Motor neuron (in vitro differentiated cells): Measurements from ENCODE around the gene CACNA1G. TPM values are rescaled to one million over a fixed set of nuclear protein-coding genes. Genes with fewer than 3 reads are reported as not detected.
A peak's percentile ranks its signal among the peaks of the same experiment; 100 is the strongest.

Source experiments
- ATAC-seq, 8 experiments: fragments of 200-7000 bp; cut with Tn5 transposase; replicated peaks in 6 of 8; 2 replicates each; pipeline ENCODE4 v1.8.0; 2021; ENCODE audit warnings: mild to moderate bottlenecking in 8 of 8, moderate library complexity in 8 of 8
- H3K27ac ChIP-seq, 2 donors: fragments of 250-450 bp; sonication (Bioruptor Pico); 2 replicates each; pipeline ENCODE4 v1.9.0; 2021; ENCODE audit warnings: antibody characterized with exemption in 2 of 2, mild to moderate bottlenecking in 2 of 2, moderate library complexity in 1 of 2
- H3K4me1 ChIP-seq, 2 donors: fragments of 250-450 bp; sonication (Bioruptor Pico); replicated peaks in 1 of 2; 2 replicates each; pipeline ENCODE4 v1.6.1; 2021; ENCODE audit warnings: antibody characterized with exemption in 2 of 2, mild to moderate bottlenecking in 2 of 2, moderate library complexity in 1 of 2
- H3K4me3 ChIP-seq, 5 donors: fragments of 250-450 bp; sonication (Bioruptor Pico); 2 replicates each; pipeline ENCODE4 v1.9.0; 2021; ENCODE audit warnings: antibody characterized with exemption in 5 of 5, mild to moderate bottlenecking in 5 of 5, moderate library complexity in 4 of 5
- WGBS, 10 experiments: fragments of 450-650 bp; shearing (Covaris generic); methylation state at CpG; one replicate each; pipeline ENCODE4 v1.0.0; 2022; 5-methylcytosine and 5-hydroxymethylcytosine counted together
- in situ Hi-C, 9 experiments: fragments of 400-800 bp; cut with MboI; loops; one replicate each; pipeline ENCODE4 v1.15.0; 2021; ENCODE audit warnings: low sequenced_read_pairs in 9 of 9, low pct_unique_long_range_greater_than_20kb in 2 of 9; ENCODE audit not compliant: unreplicated experiment in 9 of 9
- total RNA-seq, 8 experiments: library from RNA; unstranded; fragments of 300-600 nt; gene quantifications; 2 replicates each; pipeline versions ENCODE4 v1.2.3 to v1.2.4, GENCODE V29; 2022

The CACNA1G gene
- total RNA-seq, 8 experiments from 2014 or later, result 0.17 to 4.2 (median 0.62) TPM

DNA sequence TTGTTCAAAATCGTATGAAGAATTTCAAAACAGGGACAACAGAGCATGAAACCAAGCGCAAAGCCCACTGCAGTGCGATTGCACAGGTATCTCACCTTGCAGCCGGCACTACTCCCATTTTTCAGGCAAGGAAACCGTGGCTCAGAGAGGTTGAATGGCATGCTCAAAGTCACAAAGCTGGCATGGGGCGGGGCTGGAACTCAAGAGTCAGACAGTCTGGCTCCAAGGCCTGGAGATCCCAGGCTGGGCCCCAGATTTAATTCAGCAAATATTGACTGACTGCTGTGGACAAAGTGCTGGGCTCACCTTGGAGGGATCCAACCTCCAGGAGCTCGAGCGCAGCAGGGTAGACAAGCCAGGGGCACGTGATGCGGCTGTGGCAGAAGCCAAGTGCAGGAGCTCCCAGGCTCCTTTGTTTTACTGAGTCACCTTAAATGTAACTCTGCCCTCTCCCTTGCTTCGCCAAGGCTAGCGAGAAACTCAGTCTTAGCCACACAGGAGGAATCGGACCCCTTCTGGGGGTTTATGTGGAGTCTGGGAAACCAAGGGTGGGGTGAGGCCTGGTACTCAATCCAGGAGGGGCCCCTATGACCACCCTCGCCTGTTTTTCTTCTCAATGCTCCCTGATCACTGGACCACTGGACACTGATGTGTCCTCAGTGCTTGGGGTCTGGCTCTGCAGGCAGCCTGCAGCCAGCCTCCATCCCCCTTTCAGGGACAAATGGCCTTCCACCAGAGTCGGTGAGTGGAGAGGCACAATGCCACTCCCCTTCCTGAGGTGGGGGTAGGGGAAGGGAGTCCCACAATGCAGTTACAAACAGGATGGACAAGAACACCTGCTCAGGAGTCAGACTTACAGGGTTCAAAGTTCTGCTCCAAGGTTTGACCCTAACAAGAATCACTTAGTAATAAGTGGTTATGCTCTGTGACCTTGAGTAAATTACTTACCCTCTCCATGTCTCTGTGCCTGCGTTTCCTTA is 17.4 kb upstream of the CACNA1G start:
- in situ Hi-C loops, result loop anchor here in 5 of 9 experiments (10.0 to 25.0 kb wide), 4 partner anchors 142 to 302 kb away; partner anchors contain the start of gene WFIKKN2 (in 2 of the 5)
- WGBS, 10 experiments, result 45 to 100% (median 77%) methylated on average over 1 to 7 of the region's 16 CpGs; no CpG with 5 or more reads in 1 of the 10 experiments
- H3K4me1 ChIP-seq, result peaks cover 28 to 32% of the 10 kb centered on the region in 2 donors
- H3K4me3 ChIP-seq, result peak overlapping the region; percentile 38 to 52 (median 42)
- ATAC-seq, result no peak
- H3K27ac ChIP-seq, result peak overlapping the region in 1 of 2 donors; percentile 61

DNA sequence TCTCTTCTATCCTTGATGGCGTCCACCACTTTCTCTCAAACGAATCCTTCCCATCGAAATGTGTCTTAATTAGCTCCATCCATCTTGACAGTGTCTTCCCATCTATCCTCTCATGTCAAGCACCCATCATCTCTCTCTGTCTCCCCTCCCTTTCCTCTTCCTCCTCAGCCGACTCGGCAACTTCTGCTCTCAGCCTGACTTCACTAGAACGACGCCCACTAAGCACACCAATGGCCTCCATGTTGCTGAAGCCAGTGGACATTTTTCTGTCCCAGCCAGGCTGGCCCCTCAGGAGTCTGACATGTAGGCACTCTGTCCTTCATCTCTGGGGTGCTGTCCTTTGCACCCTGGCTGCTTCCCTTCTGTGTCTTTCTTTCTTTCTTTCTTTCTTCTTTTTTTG is 16.0 kb upstream of the CACNA1G start:
- Histone ChIP-seq H3K27ac (no peak overlapping the region), H3K4me3 (no peak overlapping the region), H3K4me1 (peaks cover 15 to 22% of the 10 kb centered on the region in 2 donors)
- ATAC-seq, result no peak
- in situ Hi-C loops, result loop anchor here in 5 of 9 experiments (10.0 to 25.0 kb wide), 4 partner anchors 140 to 300 kb away; partner anchors contain the start of gene WFIKKN2 (in 2 of the 5)
- WGBS, 10 experiments, result 12 to 100% (median 84%) methylated on average over 1 to 7 of the region's 7 CpGs

DNA sequence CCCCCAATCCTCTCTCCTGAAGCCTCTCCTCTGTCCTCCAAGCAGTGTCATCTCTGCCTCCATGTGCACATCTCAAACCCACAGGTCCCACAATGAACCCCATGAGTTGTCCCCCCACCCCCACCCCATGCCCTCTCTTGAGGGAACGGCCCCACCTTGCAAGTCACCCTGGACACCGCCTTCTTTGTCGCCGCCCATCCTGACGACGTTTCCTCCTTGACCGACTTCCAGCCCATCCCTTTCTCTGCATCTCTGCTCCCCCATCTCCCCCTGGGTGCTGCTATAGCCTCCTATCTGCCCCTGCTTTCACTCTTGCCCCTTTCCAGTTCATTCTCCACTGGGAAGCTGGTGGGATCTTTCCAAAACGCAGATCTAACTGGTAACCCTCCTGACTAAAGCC is 15.2 kb upstream of the CACNA1G start:
- WGBS, 10 experiments, result 50 to 60% methylated on average over 1 of the region's 8 CpGs; no CpG with 5 or more reads in 8 of the 10 experiments
- no peak for ATAC-seq
- Histone ChIP-seq H3K27ac (no peak overlapping the region), H3K4me1 (peaks cover 15 to 22% of the 10 kb centered on the region in 2 donors), H3K4me3 (no peak overlapping the region)
- in situ Hi-C loops, result loop anchor here in 5 of 9 experiments (10.0 to 25.0 kb wide), 4 partner anchors 139 to 299 kb away; partner anchors contain the start of gene WFIKKN2 (in 2 of the 5)

DNA sequence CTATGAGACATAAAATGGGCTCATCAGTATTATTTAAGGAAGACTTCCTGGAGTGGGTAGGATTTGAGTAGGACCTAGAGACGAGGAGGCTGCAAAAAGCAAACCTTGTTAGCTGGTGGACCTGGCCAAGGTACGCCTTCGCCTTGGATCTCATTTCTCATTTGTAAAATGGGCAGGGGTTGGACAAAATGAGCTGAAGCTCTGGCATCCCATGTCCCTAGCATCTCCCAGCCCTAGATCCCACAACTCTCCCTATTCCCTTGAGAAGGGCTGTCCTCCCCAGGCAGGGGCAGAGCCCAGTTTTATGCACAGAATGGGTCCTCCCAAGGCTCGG is 13.8 kb upstream of the CACNA1G start:
- Histone ChIP-seq H3K27ac (no peak overlapping the region), H3K4me1 (peaks cover 20 to 25% of the 10 kb centered on the region in 2 donors), H3K4me3 (peak overlapping the region in 2 of 5 donors; percentile 42 to 52)
- no peak for ATAC-seq
- in situ Hi-C loops, result loop anchor here in 5 of 9 experiments (10.0 to 25.0 kb wide), 4 partner anchors 138 to 298 kb away; partner anchors contain the start of gene WFIKKN2 (in 2 of the 5)
- 0 to 100% (median 56%) methylated on average over 1 to 2 of the region's 4 CpGs; no CpG with 5 or more reads in 4 of the 10 experiments for WGBS, 10 experiments

DNA sequence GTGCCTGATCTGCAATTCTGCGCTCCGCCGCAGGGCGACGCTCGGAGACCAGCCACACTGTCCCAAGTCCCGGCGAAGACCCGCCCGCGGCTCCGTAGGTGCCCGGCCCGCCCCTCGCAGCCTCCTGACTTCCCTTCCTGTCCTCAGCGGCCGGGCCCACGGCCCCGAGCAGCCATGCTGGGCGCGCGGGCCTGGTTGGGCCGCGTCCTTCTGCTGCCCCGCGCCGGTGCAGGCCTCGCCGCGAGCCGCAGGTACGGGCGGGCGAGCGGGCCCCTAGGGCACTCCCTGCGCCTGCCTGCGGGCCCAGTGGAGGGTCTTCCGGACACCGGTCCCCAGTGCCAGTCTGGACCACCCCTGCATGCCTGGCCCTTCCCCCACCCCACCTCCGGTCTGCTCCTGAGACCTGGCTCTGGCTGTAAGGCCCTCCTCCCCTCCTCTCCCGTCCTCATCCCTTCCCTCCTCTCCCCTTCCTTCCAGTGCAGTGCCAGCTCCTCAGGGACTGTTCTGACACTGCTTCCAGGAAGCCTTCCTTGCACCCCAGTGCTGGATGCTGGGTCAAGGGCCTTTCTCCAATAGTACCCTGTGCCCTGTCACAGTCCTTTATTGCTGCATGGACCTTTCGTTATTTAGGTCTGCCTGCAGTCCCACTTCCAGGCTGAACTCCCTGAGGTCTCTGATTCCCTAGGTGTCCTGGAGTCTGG is 13.3 kb upstream of the CACNA1G start, which contains the start of gene SPATA20:
Gene SPATA20 (plus strand): TSS at position 140 of the 701 bp plus-strand sequence. CDS start 35 bp downstream, at position 175.
- peak; percentile 77 to 89 (median 80) for ATAC-seq
- peak within 1 kb of the TSS in 1 of 2 donors; percentile 9 for H3K27ac ChIP-seq
- in situ Hi-C loops, result loop anchor here in 5 of 9 experiments (10.0 to 25.0 kb wide), 4 partner anchors 138 to 298 kb away; partner anchors contain the start of gene WFIKKN2 (in 2 of the 5)
- WGBS, 10 experiments, result 1 to 20% methylated on average over 5 to 23 of the region's 42 CpGs; no CpG with 5 or more reads in 8 of the 10 experiments
- H3K4me3 ChIP-seq, result peak within 1 kb of the TSS; percentile 24 to 52 (median 38)
- H3K4me1 ChIP-seq, result peaks cover 19 to 25% of the 10 kb centered on the region in 2 donors

DNA sequence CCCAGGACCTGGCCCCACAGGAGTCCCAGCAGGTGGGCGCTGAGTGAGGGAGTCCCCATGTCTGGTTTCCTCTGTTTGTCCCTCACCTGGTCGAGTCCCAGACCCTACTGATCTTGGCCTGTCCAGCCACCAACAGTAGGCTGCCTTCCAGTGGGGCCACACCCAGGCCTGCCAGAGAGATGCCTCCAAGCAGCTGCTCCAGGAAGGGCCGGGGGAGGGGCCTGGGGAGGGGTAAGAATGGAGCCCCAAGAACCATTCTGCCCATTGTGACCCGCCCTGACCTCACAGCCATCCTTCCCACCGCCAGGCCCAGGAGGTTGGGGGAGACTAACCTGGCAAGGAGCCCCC is 12.8 kb upstream of the CACNA1G start:
- WGBS, 10 experiments, result 20 to 60% (median 50%) methylated on average over 1 of the region's 5 CpGs; no CpG with 5 or more reads in 7 of the 10 experiments
- Histone ChIP-seq H3K4me3 (peak overlapping the region in 2 of 5 donors; percentile 42 to 52), H3K27ac (no peak overlapping the region), H3K4me1 (peaks cover 16 to 23% of the 10 kb centered on the region in 2 donors)
- in situ Hi-C loops, result loop anchor here in 5 of 9 experiments (10.0 to 25.0 kb wide), 4 partner anchors 137 to 297 kb away; partner anchors contain the start of gene WFIKKN2 (in 2 of the 5)
- peak in 2 of 8 experiments; percentile 8 to 20 for ATAC-seq

DNA sequence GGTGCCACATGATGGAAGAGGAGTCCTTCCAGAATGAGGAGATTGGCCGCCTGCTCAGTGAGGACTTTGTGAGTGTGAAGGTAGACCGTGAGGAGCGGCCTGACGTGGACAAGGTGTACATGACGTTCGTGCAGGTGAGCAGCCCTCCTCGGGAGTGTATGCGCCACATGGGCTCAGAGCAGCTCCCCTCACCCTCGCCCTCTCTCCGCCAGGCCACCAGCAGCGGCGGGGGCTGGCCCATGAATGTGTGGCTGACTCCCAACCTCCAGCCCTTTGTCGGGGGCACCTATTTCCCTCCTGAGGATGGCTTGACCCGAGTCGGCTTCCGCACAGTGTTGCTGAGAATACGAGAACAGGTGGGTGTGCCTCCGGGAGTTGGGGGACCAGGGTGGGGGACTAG is 11.7 kb upstream of the CACNA1G start:
- Histone ChIP-seq H3K4me3 (no peak overlapping the region), H3K4me1 (peaks cover 12 to 18% of the 10 kb centered on the region in 2 donors), H3K27ac (no peak overlapping the region)
- no peak for ATAC-seq
- WGBS, 10 experiments, result 90 to 100% (median 100%) methylated on average over 1 to 6 of the region's 18 CpGs; no CpG with 5 or more reads in 5 of the 10 experiments
- in situ Hi-C loops, result loop anchor here in 5 of 9 experiments (10.0 to 25.0 kb wide), 4 partner anchors 136 to 296 kb away; partner anchors contain the start of gene WFIKKN2 (in 2 of the 5)

DNA sequence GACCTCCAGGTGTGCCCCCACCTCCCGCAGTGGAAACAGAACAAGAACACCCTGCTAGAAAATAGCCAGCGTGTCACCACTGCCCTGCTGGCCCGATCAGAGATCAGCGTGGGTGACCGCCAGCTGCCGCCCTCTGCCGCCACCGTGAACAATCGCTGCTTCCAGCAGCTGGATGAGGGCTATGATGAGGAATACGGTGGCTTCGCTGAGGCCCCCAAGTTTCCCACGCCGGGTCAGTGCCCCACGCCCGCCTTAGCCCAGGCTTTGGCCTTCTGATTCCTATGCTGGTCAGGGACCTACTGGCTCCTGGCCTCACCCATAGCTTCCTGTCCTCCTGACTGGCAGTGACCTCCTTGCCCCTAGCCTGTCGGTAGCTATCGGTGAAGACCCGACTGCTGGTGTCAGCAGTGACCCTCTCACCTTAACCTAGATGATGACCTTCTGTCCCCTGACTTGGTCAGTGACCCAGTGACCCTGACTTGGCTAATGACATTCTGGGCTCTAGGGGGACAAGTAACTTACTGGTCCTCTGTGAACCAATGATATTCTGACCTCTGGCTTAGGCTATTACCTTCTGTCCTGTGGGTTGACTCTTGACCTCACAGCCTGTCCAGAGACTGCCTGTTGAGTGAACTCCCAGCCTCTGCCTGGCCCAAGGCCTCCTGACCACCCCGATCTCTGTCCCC is 11.1 kb upstream of the CACNA1G start:
- in situ Hi-C loops, result loop anchor here in 5 of 9 experiments (10.0 to 25.0 kb wide), 4 partner anchors 135 to 295 kb away; partner anchors contain the start of gene WFIKKN2 (in 2 of the 5)
- no peak overlapping the region for H3K4me3 ChIP-seq
- WGBS, 10 experiments, result 88 to 100% (median 90%) methylated on average over 1 to 5 of the region's 19 CpGs; no CpG with 5 or more reads in 7 of the 10 experiments
- H3K4me1 ChIP-seq, result peaks cover 13 to 18% of the 10 kb centered on the region in 2 donors
- ATAC-seq, result no peak
- no peak overlapping the region for H3K27ac ChIP-seq

DNA sequence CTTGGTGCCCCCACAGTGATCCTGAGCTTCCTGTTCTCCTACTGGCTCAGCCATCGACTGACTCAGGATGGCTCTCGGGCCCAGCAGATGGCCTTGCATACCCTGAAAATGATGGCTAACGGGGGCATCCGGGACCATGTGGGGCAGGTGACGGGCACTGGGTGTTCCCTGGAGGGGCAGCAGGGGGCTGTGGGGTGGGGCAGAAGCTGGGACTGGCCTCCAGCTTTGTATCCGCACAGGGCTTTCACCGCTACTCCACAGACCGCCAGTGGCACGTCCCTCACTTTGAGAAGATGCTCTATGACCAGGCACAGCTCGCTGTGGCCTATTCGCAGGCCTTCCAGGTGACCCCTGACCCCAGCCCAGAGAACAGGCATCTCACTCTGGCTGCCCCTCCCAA is 10.5 kb upstream of the CACNA1G start:
- no peak overlapping the region for H3K27ac ChIP-seq

DNA sequence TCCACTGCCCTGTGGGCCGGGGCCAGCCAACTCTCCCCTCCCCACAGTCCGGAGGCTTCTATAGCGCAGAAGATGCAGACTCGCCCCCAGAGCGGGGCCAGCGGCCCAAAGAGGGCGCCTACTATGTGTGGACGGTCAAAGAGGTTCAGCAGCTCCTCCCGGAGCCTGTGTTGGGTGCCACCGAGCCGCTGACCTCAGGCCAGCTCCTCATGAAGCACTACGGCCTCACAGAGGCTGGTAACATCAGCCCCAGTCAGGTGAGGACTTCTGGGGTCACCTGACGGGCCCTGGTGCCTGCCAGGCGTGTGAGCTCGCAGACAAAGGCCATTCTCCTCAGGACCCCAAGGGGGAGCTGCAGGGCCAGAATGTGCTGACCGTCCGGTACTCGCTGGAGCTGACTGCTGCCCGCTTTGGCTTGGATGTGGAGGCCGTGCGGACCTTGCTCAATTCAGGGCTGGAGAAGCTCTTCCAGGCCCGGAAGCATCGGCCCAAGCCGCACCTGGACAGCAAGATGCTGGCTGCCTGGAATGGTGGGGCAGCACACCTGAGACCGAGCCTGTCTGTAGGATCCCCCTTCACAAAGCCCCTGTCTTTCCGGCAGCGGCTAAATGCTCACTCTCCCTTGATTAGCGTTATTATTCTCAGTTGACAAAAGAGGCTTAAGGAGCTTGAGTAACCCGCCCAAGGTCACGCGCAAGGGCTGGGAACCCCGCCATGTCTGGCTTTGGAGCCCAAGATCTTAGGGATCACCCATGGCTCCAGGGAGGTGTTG is 9.7 kb upstream of the CACNA1G start:
- WGBS, 10 experiments, result 13 to 100% (median 40%) methylated on average over 1 to 8 of the region's 32 CpGs; no CpG with 5 or more reads in 3 of the 10 experiments
- in situ Hi-C loops, result loop anchor here in 1 of 9 experiments (10.0 kb wide), 1 partner anchor 74 kb away; no protein-coding TSS in a partner anchor
- H3K4me3 ChIP-seq, result no peak overlapping the region
- ATAC-seq, result peak; percentile 45 to 83 (median 76)
- peaks cover 23 to 24% of the 10 kb centered on the region in 2 donors for H3K4me1 ChIP-seq
- no peak overlapping the region for H3K27ac ChIP-seq

More for the DNA sequence above, 10.5 kb upstream of the CACNA1G start:
- WGBS, 10 experiments, result 90 to 100% methylated on average over 1 to 2 of the region's 11 CpGs; no CpG with 5 or more reads in 8 of the 10 experiments
- no peak for ATAC-seq
- H3K4me1 ChIP-seq, result peaks cover 19% of the 10 kb centered on the region in 2 donors
- in situ Hi-C loops, result loop anchor here in 5 of 9 experiments (10.0 to 25.0 kb wide), 5 partner anchors 75 to 295 kb away; partner anchors contain the start of gene WFIKKN2 (in 2 of the 5)
- H3K4me3 ChIP-seq, result no peak overlapping the region

DNA sequence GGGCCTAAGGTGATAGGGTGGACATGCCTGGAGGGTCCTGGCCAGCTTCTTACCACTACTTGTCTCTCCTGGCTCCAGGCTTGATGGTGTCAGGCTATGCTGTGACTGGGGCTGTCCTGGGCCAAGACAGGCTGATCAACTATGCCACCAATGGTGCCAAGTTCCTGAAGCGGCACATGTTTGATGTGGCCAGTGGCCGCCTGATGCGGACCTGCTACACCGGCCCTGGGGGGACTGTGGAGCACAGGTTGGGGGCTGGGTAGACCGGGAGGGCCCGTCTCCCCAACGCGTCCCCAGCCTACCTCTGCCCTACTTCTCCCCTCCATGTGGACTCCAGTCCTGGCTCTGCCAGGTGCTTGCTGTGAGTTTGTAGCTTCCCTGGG is 9.1 kb upstream of the CACNA1G start:
- H3K4me1 ChIP-seq, result peaks cover 23 to 24% of the 10 kb centered on the region in 2 donors
- ATAC-seq, result no peak
- in situ Hi-C loops, result loop anchor here in 1 of 9 experiments (10.0 kb wide), 1 partner anchor 73 kb away; no protein-coding TSS in a partner anchor
- no peak overlapping the region for H3K4me3 ChIP-seq
- WGBS, 10 experiments, result 80% methylated on average over 1 of the region's 8 CpGs; no CpG with 5 or more reads in 9 of the 10 experiments
- H3K27ac ChIP-seq, result no peak overlapping the region
